Inflammatory macrophage (primary cell): Measurements from ENCODE around the gene PXMP2.
"Not testable (repeated sequence)": the region's sequence is repeated elsewhere in the genome, so short reads cannot be mapped to it uniquely, and the experiment has no call there.

ENCODE experiments used
- DNase-seq, 2 donors: peaks; one replicate each; pipeline ENCODE4 v3.0.0-alpha.2; 2020 to 2022

Gene PXMP2

GRCh38 chr12:132724506-132725241 lies 37.3 kb downstream of the PXMP2 start:
- no peak for DNase-seq

GRCh38 chr12:132726386-132726785 lies 39.0 kb downstream of the PXMP2 start:
- DNase-seq = no peak

- no peak for DNase-seq
Observed at GRCh38 chr12:132727091-132727794, 39.9 kb downstream of the PXMP2 start.

- DNase-seq = no peak
Observed at GRCh38 chr12:132728502-132728901, 41.1 kb downstream of the PXMP2 start.

GRCh38 chr12:132729541-132730320 lies 42.3 kb downstream of the PXMP2 start:
- no peak for DNase-seq

GRCh38 chr12:132730353-132730752 lies 43.0 kb downstream of the PXMP2 start:
- DNase-seq = no peak

- DNase-seq = no peak
Observed at GRCh38 chr12:132731574-132731973, 44.2 kb downstream of the PXMP2 start.

GRCh38 chr12:132734206-132734605 lies 46.8 kb downstream of the PXMP2 start:
- no peak for DNase-seq

GRCh38 chr12:132735496-132735895 lies 48.1 kb downstream of the PXMP2 start:
- no peak for DNase-seq

GRCh38 chr12:132736378-132736777 lies 49.0 kb downstream of the PXMP2 start:
- DNase-seq = no peak

- DNase-seq = no peak
Observed at GRCh38 chr12:132736913-132737312, 49.5 kb downstream of the PXMP2 start.

GRCh38 chr12:132739600-132740312 lies 52.4 kb downstream of the PXMP2 start:
- no peak for DNase-seq

GRCh38 chr12:132740313-132740646 lies 52.9 kb downstream of the PXMP2 start:
- no peak for DNase-seq

GRCh38 chr12:132740652-132741051 lies 53.3 kb downstream of the PXMP2 start:
- DNase-seq = no peak

- no peak for DNase-seq
Observed at GRCh38 chr12:132741620-132742019, 54.2 kb downstream of the PXMP2 start.

GRCh38 chr12:132743831-132744230 lies 56.4 kb downstream of the PXMP2 start:
- no peak for DNase-seq

- DNase-seq = no peak
Observed at GRCh38 chr12:132746613-132747012, 59.2 kb downstream of the PXMP2 start.

- DNase-seq = no peak
Observed at GRCh38 chr12:132747395-132747794, 60.0 kb downstream of the PXMP2 start.

GRCh38 chr12:132747896-132748295 lies 60.5 kb downstream of the PXMP2 start:
- no peak for DNase-seq

- DNase-seq = no peak
Observed at GRCh38 chr12:132748319-132748718, 60.9 kb downstream of the PXMP2 start.

GRCh38 chr12:132753670-132754069 lies 66.3 kb downstream of the PXMP2 start:
- not testable (repeated sequence) for DNase-seq

- peak in 1 of 2 donors; percentile 12 for DNase-seq
Observed at GRCh38 chr12:132754160-132754932, 67.0 kb downstream of the PXMP2 start.
